Gastroesophageal sphincter (tissue), 4 donors: Measurements from ENCODE around the gene FMR1NB. TPM values are rescaled to one million over a fixed set of nuclear protein-coding genes. Genes with fewer than 3 reads are reported as not detected.

Source experiments
- ATAC-seq: fragments of 150-250 bp; one replicate; pipeline ENCODE4 v1.9.1; 2016; ENCODE audit warnings: mild to moderate bottlenecking, moderate library complexity
- H3K27ac ChIP-seq, 4 donors: fragments of 200-600 bp; sonication (generic) in 3 of 4; 1 replicate in 3 of 4; 2 replicates in 1 of 4; pipeline ENCODE4 v1.5.1; 2016 to 2019
- H3K27me3 ChIP-seq: fragments of 200-600 bp; sonication (generic); one replicate; pipeline ENCODE4 v1.5.1; 2019
- H3K36me3 ChIP-seq, 2 donors: fragments of 200-600 bp; sonication (generic); one replicate each; pipeline ENCODE4 v1.5.1; 2019; ENCODE audit warnings: control low read depth in 1 of 2
- H3K4me1 ChIP-seq, 3 donors: fragments of 200-600 bp; sonication (generic); 1 replicate in 2 of 3; 2 replicates in 1 of 3; pipeline ENCODE4 v1.5.1; 2016 to 2019; ENCODE audit warnings: control low read depth in 2 of 3
- H3K4me3 ChIP-seq, 2 donors: fragments of 200-600 bp; sonication (generic); one replicate each; pipeline ENCODE4 v1.5.1; 2019; ENCODE audit warnings: mild to moderate bottlenecking in 1 of 2, moderate library complexity in 1 of 2
- H3K9me3 ChIP-seq, 3 donors: fragments of 200-600 bp; sonication (generic); one replicate each; pipeline ENCODE4 v1.5.1; 2017 to 2019; ENCODE audit warnings: control low read depth in 2 of 3
- CTCF ChIP-seq, 4 experiments: fragments of 200-600 bp in 2 of 4; fragments of 450-650 bp in 2 of 4; sonication (generic) in 1 of 4; IDR thresholded peaks; one replicate each; pipeline ENCODE4 v1.5.1; 2017 to 2019; ENCODE audit warnings: antibody characterized with exemption in 4 of 4, mild to moderate bottlenecking in 2 of 4, moderate library complexity in 2 of 4
- EP300 ChIP-seq: sonication (generic); formaldehyde crosslinking; IDR thresholded peaks from one replicate; pipeline ENCODE4 v1.6.1; 2017; ENCODE audit warnings: antibody characterized with exemption, mild to moderate bottlenecking
- POLR2A ChIP-seq, 2 donors: fragments of 450-650 bp; IDR thresholded peaks; one replicate each; pipeline ENCODE4 v1.6.1; 2017; ENCODE audit warnings: antibody characterized with exemption in 2 of 2, mild to moderate bottlenecking in 2 of 2, moderate library complexity in 1 of 2
- POLR2AphosphoS5 ChIP-seq: sonication (generic); formaldehyde crosslinking; IDR thresholded peaks from one replicate; pipeline ENCODE4 v1.6.1; 2017; ENCODE audit warnings: antibody characterized with exemption
- WGBS, 2 donors: methylation state at CpG; one replicate each; pipeline ENCODE4 v1.1.5; 2018; ENCODE audit warnings: low coverage in 1 of 2; 5-methylcytosine and 5-hydroxymethylcytosine counted together
- total RNA-seq, 4 donors: library from RNA; depleted of rRNA; stranded (reverse); fragments of >200 nt; gene quantifications; one replicate each; pipeline ENCODE4 v1.1.0, GENCODE V29; 2016

The FMR1NB gene
- total RNA-seq, 4 donors from 2014 or later: not detected

- WGBS, 2 donors: 100% methylated on average over 1 of the region's 1 CpG
- Histone ChIP-seq H3K4me3 (no peak overlapping the region), H3K4me1 (no peaks in the 10 kb centered on the region), H3K9me3 (no peaks in the 10 kb centered on the region), H3K27ac (no peak overlapping the region), H3K36me3 (peaks cover 0 to 35% of the 10 kb centered on the region in 2 donors), H3K27me3 (no peaks in the 10 kb centered on the region)
- no peak for ATAC-seq
- TF ChIP-seq POLR2A (IDR thresholded peaks at IDR 0.05): no peak
These were observed 30.8 kb upstream of the FMR1NB start for GRCh38 chrX:147950352-147950751.

- Histone ChIP-seq H3K27ac (no peak overlapping the region), H3K4me3 (no peak overlapping the region), H3K9me3 (no peaks in the 10 kb centered on the region), H3K4me1 (no peaks in the 10 kb centered on the region), H3K36me3 (peaks cover 0 to under 1% of the 10 kb centered on the region in 2 donors), H3K27me3 (no peaks in the 10 kb centered on the region)
- TF ChIP-seq CTCF (IDR thresholded peaks at IDR 0.05) (no peak), POLR2A (IDR thresholded peaks at IDR 0.05) (no peak), POLR2AphosphoS5 (no peak), EP300 (no peak)
- no CpG with 5 or more reads among the region's 2 CpGs for WGBS, 2 donors
- ATAC-seq: no peak
These were observed 27.2 kb upstream of the FMR1NB start for GRCh38 chrX:147953976-147954375.

GRCh38 chrX:147957291-147957690, 23.8 kb upstream of the FMR1NB start:
- Histone ChIP-seq H3K4me1 (no peaks in the 10 kb centered on the region), H3K9me3 (no peaks in the 10 kb centered on the region), H3K27me3 (no peaks in the 10 kb centered on the region), H3K27ac (no peak overlapping the region), H3K4me3 (no peak overlapping the region), H3K36me3 (no peaks in the 10 kb centered on the region)
- TF ChIP-seq POLR2A (IDR thresholded peaks at IDR 0.05): no peak
- TF ChIP-seq CTCF (IDR thresholded peaks at IDR 0.05): no peak
- no peak for TF ChIP-seq POLR2AphosphoS5
- TF ChIP-seq EP300: no peak
- WGBS, 2 donors: 40% methylated on average over 1 of the region's 2 CpGs; no CpG with 5 or more reads in 1 of the 2 donors
- ATAC-seq: no peak

- WGBS, 2 donors: 88% methylated on average over 1 of the region's 1 CpG; no CpG with 5 or more reads in 1 of the 2 donors
- no peak for TF ChIP-seq POLR2A (IDR thresholded peaks at IDR 0.05)
- TF ChIP-seq EP300: no peak
- TF ChIP-seq CTCF (IDR thresholded peaks at IDR 0.05): no peak
- TF ChIP-seq POLR2AphosphoS5: no peak
- ATAC-seq: no peak
- no peaks in the 10 kb centered on the region for H3K9me3 ChIP-seq
- H3K36me3 ChIP-seq: no peaks in the 10 kb centered on the region
- no peaks in the 10 kb centered on the region for H3K4me1 ChIP-seq
- no peaks in the 10 kb centered on the region for H3K27me3 ChIP-seq
- H3K4me3 ChIP-seq: no peak overlapping the region
- no peak overlapping the region for H3K27ac ChIP-seq
These were observed 22.8 kb upstream of the FMR1NB start for GRCh38 chrX:147958291-147958690.

- Histone ChIP-seq H3K27ac (no peak overlapping the region), H3K4me1 (no peaks in the 10 kb centered on the region), H3K36me3 (no peaks in the 10 kb centered on the region), H3K9me3 (no peaks in the 10 kb centered on the region), H3K27me3 (no peaks in the 10 kb centered on the region), H3K4me3 (no peak overlapping the region)
- no peak for ATAC-seq
- WGBS, 2 donors: 53 to 73% methylated on average over 2 of the region's 2 CpGs
- TF ChIP-seq POLR2AphosphoS5 (no peak), POLR2A (IDR thresholded peaks at IDR 0.05) (no peak)
These were observed 20.4 kb upstream of the FMR1NB start for GRCh38 chrX:147960722-147961121.

- ATAC-seq: no peak
- H3K4me1 ChIP-seq: no peaks in the 10 kb centered on the region
These were observed 18.7 kb upstream of the FMR1NB start for GRCh38 chrX:147962476-147962875.

More at GRCh38 chrX:147962476-147962875, 18.7 kb upstream of the FMR1NB start:
- Histone ChIP-seq H3K9me3 (no peaks in the 10 kb centered on the region), H3K27me3 (no peaks in the 10 kb centered on the region), H3K36me3 (no peaks in the 10 kb centered on the region), H3K27ac (no peak overlapping the region), H3K4me3 (no peak overlapping the region)
- 50% methylated on average over 1 of the region's 1 CpG for WGBS, 2 donors
- TF ChIP-seq EP300 (no peak), POLR2A (IDR thresholded peaks at IDR 0.05) (no peak), POLR2AphosphoS5 (no peak), CTCF (IDR thresholded peaks at IDR 0.05) (no peak)
